Transverse colon (tissue), 4 donors: ENCODE results near the gene KRT78. TPM values are rescaled to one million over a fixed set of nuclear protein-coding genes. Genes with fewer than 3 reads are reported as not detected.

ENCODE experiments used
- DNase-seq: peaks from one replicate; pipeline ENCODE4 v3.0.0-alpha.2; 2019
- H3K27ac ChIP-seq, 4 donors: fragments of 200-600 bp; sonication (generic); 2 replicates each; pipeline ENCODE4 v1.5.1; 2016 to 2018; ENCODE audit warnings: inconsistent platforms in 4 of 4
- H3K27me3 ChIP-seq: fragments of 200-600 bp; sonication (generic); 2 replicates; pipeline ENCODE4 v1.5.1; 2017; ENCODE audit warnings: inconsistent platforms
- H3K36me3 ChIP-seq, 4 donors: fragments of 200-600 bp; sonication (generic); 2 replicates each; pipeline ENCODE4 v1.5.1; 2017 to 2019; ENCODE audit warnings: inconsistent platforms in 4 of 4
- H3K4me1 ChIP-seq, 4 donors: fragments of 200-600 bp; sonication (generic); 2 replicates each; pipeline ENCODE4 v1.5.1; 2017 to 2020; ENCODE audit warnings: inconsistent platforms in 4 of 4
- H3K4me3 ChIP-seq, 4 donors: fragments of 200-600 bp; sonication (generic); 1 replicate in 1 of 4; 2 replicates in 3 of 4; pipeline versions ENCODE4 v1.5.1 to v1.6.1; 2017 to 2019; ENCODE audit warnings: inconsistent platforms in 4 of 4
- H3K9me3 ChIP-seq, 2 donors: fragments of 200-600 bp; sonication (generic); 2 replicates each; pipeline ENCODE4 v1.5.1; 2017 to 2019; ENCODE audit warnings: inconsistent platforms in 2 of 2
- EP300 ChIP-seq: sonication (generic); formaldehyde crosslinking; IDR thresholded peaks from one replicate; pipeline ENCODE4 v1.6.1; 2017; ENCODE audit warnings: antibody characterized with exemption, low read depth
- POLR2A ChIP-seq: fragments of 450-650 bp; IDR thresholded peaks from one replicate; pipeline ENCODE4 v1.6.1; 2016; ENCODE audit warnings: antibody characterized with exemption, mild to moderate bottlenecking, moderate library complexity
- POLR2AphosphoS5 ChIP-seq, 3 donors: sonication (generic); formaldehyde crosslinking; IDR thresholded peaks; one replicate each; pipeline ENCODE4 v1.6.1; 2016; ENCODE audit warnings: antibody characterized with exemption in 3 of 3
- WGBS, 2 donors: methylation state at CpG; one replicate each; pipeline ENCODE4 v1.1.5; 2018; ENCODE audit warnings: low coverage in 1 of 2; 5-methylcytosine and 5-hydroxymethylcytosine counted together
- in situ Hi-C, 4 donors: fragments of 200-750 bp; cut with MboI; loops; one replicate each; pipeline versions ENCODE4 v1.15.0 to v1.15.1; 2017; ENCODE audit warnings: low sequenced_read_pairs in 3 of 4, low pct_ligation_motif_present in 1 of 4, low pct_unique_long_range_greater_than_20kb in 1 of 4
- intact Hi-C: fragments of 100-400 bp; cut with DNase I; formaldehyde crosslinking; loops from one replicate; pipeline ENCODE4 v1.15.1; 2023; ENCODE audit warnings: low total_unique reads
- total RNA-seq, 4 donors: library from RNA; depleted of rRNA; stranded (reverse); fragments of >200 nt; gene quantifications; one replicate each; pipeline ENCODE4 v1.1.0, GENCODE V29; 2016
- TF ChIP-seq, protein P1 (sequence below), 5 experiments: fragments of 200-600 bp in 3 of 5; fragments of 450-650 bp in 2 of 5; sonication (generic) in 3 of 5; IDR thresholded peaks; 1 replicate in 2 of 5; 2 replicates in 3 of 5; pipeline ENCODE4 v1.5.1; 2016 to 2017; ENCODE audit warnings: antibody characterized with exemption in 5 of 5, inconsistent platforms in 3 of 5, mild to moderate bottlenecking in 2 of 5, moderate library complexity in 1 of 5

Gene KRT78
- total RNA-seq, 4 donors from 2014 or later = not detected

DNA sequence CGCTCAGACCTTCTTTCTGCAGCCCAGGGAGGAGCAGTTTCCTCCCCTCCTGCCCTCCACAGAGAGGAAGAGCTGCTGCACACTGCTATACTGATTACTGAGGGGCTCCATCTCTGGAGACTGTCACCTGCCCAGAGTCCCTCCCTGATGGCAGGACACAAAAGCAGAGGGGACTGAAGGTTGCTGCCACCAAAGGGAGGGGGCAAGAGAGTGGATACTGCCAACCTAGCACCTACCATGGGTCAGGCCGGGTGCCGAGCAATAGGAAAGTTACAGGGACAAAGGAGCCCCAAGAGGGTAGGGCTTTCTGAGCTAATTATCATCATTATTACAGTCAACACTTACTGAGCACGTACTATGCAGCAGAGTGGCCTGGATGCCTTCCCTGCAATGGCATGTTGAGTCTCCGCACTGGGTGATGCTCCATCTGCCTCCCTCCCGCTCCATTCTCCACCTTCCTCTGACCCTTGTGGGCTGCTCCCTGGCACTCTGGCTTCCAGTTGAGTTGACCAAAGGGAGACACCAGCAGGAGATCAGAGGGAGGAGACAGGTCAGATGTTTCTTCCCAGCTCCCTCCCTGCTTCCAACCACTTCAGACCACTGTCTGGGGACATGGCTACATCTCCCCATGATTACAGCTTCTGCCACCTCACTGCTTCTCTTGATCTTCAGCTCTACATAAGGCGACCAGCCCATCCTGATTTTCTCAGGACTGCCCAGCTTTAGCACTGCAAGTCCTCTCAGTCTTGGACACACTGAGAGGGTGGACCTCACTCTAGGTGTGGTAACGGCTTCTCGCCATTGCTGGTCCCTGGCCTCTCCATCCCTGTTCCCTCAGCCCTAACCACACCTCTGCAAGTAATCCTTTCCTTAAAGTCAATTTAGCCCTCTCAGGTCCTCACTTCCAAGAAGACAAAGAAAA is 12.0 kb downstream of the KRT78 start:
- in situ Hi-C loops (no loop called here), intact Hi-C loops (no loop called here)
- TF ChIP-seq, protein P1, sequence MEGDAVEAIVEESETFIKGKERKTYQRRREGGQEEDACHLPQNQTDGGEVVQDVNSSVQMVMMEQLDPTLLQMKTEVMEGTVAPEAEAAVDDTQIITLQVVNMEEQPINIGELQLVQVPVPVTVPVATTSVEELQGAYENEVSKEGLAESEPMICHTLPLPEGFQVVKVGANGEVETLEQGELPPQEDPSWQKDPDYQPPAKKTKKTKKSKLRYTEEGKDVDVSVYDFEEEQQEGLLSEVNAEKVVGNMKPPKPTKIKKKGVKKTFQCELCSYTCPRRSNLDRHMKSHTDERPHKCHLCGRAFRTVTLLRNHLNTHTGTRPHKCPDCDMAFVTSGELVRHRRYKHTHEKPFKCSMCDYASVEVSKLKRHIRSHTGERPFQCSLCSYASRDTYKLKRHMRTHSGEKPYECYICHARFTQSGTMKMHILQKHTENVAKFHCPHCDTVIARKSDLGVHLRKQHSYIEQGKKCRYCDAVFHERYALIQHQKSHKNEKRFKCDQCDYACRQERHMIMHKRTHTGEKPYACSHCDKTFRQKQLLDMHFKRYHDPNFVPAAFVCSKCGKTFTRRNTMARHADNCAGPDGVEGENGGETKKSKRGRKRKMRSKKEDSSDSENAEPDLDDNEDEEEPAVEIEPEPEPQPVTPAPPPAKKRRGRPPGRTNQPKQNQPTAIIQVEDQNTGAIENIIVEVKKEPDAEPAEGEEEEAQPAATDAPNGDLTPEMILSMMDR (IDR thresholded peaks at IDR 0.05) = no peak
- no peak for TF ChIP-seq EP300
- TF ChIP-seq POLR2A = no peak
- no peak for TF ChIP-seq POLR2AphosphoS5 (IDR thresholded peaks at IDR 0.05)
- 80 to 84% methylated on average over 1 to 9 of the region's 9 CpGs for WGBS, 2 donors
- Histone ChIP-seq H3K27me3 (peaks cover 4% of the 10 kb centered on the region), H3K4me1 (no peaks in the 10 kb centered on the region), H3K4me3 (no peak overlapping the region), H3K9me3 (no peaks in the 10 kb centered on the region), H3K27ac (no peak overlapping the region), H3K36me3 (no peaks in the 10 kb centered on the region)
- DNase-seq = no peak

DNA sequence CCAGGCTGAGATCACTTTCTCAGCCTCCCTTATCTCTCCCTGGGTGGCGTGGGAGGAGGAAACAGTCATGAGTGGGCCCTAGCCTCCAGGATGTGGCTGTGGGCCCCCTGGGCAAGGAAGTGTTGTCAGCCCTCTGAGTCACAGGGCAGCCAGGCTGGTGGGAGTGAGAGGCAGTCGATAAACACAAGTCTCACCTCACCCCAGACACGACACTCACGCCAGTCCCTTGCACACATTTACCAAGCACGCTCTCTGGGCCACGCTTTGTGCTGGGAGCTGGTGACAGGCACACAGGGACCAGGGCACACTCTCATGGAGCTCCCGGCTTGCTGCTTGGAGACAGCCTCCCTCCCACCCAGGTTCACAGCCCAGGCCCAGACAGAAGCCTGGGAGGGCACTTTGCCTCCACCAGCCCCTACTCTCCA is 12.7 kb downstream of the KRT78 start:
- no peak overlapping the region for H3K4me3 ChIP-seq
- H3K27me3 ChIP-seq = peaks cover 4% of the 10 kb centered on the region
- no peak for DNase-seq
- H3K27ac ChIP-seq = no peak overlapping the region
- 68% methylated on average over 7 of the region's 7 CpGs; no CpG with 5 or more reads in 1 of the 2 donors for WGBS, 2 donors
- intact Hi-C loops (no loop called here), in situ Hi-C loops (no loop called here)
- TF ChIP-seq POLR2A (no peak), EP300 (no peak), POLR2AphosphoS5 (IDR thresholded peaks at IDR 0.05) (no peak)
- TF ChIP-seq, protein P1 (IDR thresholded peaks at IDR 0.05) = no peak
- no peaks in the 10 kb centered on the region for H3K36me3 ChIP-seq
- H3K4me1 ChIP-seq = no peaks in the 10 kb centered on the region
- H3K9me3 ChIP-seq = no peaks in the 10 kb centered on the region

DNA sequence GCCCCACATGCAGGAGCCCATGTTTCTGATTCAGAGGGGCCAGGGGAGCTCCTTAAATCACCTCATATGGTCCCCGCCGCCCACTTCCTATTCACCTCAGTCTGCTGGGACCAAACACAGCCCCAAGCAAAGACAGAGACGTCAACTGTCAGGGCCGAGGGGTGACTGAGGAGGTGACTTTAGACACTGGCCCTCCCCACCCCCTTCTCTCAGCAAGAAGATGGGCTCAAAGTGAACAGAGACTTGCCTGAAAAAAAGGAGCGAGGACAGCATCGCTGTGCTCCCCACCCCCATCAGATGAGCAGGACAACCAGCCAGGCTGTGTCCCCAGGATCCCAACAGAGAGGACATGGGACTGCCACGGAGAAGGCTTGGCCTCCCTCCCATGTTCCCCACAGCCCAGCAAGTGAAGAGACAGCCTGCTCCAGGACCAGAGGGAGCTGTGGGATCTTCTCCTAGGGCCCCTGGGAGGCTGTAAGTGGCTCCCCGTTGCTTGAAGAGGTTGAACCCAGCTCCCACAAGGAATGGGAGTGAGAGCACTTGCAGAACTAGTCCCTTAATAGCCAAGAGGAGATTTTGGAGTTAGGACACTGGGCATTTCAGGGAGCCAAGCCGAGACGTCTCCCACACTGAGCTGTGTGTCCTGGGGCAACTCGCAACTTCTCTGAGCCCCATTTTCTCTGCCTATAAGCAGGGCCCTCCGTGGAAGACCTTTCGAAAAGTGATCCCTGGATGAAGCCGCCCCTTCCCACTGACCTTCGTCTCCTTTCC is 13.3 kb downstream of the KRT78 start:
- TF ChIP-seq POLR2AphosphoS5 (IDR thresholded peaks at IDR 0.05) (no peak), EP300 (no peak), POLR2A (no peak)
- TF ChIP-seq, protein P1 (IDR thresholded peaks at IDR 0.05) = no peak
- in situ Hi-C loops = no loop called here
- peaks cover 4% of the 10 kb centered on the region for H3K27me3 ChIP-seq
- H3K9me3 ChIP-seq = no peaks in the 10 kb centered on the region
- H3K4me3 ChIP-seq = no peak overlapping the region
- no peak for DNase-seq
- WGBS, 2 donors = 74 to 100% methylated on average over 2 to 15 of the region's 15 CpGs
- H3K36me3 ChIP-seq = no peaks in the 10 kb centered on the region
- H3K27ac ChIP-seq = no peak overlapping the region
- intact Hi-C loops = no loop called here
- H3K4me1 ChIP-seq = no peaks in the 10 kb centered on the region

DNA sequence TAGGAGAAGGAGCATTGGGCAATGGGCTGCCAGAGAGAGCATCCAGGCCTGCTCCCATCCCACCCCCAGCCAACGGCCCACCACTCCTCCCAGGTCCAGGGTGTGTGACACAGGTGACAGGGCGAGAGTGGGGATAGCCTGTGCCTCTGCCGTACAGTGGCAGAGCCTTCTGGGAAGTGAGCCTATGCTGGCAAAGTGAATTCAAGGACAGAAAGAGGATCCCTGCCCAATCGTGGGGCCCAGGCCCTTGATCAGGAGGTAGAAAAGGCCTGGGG is 14.1 kb downstream of the KRT78 start:
- intact Hi-C loops = no loop called here
- no peak overlapping the region for H3K27ac ChIP-seq
- no peaks in the 10 kb centered on the region for H3K36me3 ChIP-seq
- no peak overlapping the region for H3K4me3 ChIP-seq
- in situ Hi-C loops = no loop called here
- H3K27me3 ChIP-seq = peaks cover 4% of the 10 kb centered on the region
- TF ChIP-seq EP300 = no peak
- DNase-seq = no peak
- no peaks in the 10 kb centered on the region for H3K9me3 ChIP-seq
- 75% methylated on average over 4 of the region's 4 CpGs; no CpG with 5 or more reads in 1 of the 2 donors for WGBS, 2 donors
- H3K4me1 ChIP-seq = no peaks in the 10 kb centered on the region
